Measurements from ENCODE around the gene FRMD5. TPM values are rescaled to one million over a fixed set of nuclear protein-coding genes. Genes with fewer than 3 reads are reported as not detected.

FRMD5 gene
- total RNA-seq, 4 donors from 2014 or later, result 0.40 to 1.5 (median 1.1) TPM; not detected in 1

DNA sequence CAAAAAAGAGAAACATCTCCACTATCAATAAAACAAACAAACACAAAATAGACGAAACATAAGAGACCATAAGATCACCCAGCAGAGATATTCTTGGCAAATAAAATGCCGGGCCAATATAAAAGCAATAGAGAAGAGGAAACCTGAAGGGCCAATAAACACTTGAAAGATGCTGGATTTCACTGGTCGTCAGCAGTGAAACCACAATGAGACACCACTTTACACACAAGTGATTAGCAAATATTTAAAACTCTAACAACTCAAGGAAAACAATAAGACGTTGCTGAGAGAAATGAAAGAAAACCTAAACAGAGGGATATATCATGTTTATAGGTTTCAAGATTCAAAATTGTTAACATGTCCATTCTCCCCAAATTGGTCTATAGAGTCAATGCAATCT lies 219.7 kb downstream of the FRMD5 start:
- no peaks in the 10 kb centered on the region for H3K27me3 ChIP-seq
- no peak overlapping the region for H3K27ac ChIP-seq
- in situ Hi-C loops (cut with MboI; ENCODE audit: low pct_ligation_motif_present in 1 of 4, low pct_unique_long_range_greater_than_20kb in 1 of 4, low sequenced_read_pairs in 3 of 4) (no loop called here), intact Hi-C loops (cut with DNase I; ENCODE audit: low total_unique reads) (no loop called here)
- DNase-seq, result no peak
- H3K4me1 ChIP-seq, result no peaks in the 10 kb centered on the region
- H3K4me3 ChIP-seq, result no peak overlapping the region
- TF ChIP-seq, protein P1, sequence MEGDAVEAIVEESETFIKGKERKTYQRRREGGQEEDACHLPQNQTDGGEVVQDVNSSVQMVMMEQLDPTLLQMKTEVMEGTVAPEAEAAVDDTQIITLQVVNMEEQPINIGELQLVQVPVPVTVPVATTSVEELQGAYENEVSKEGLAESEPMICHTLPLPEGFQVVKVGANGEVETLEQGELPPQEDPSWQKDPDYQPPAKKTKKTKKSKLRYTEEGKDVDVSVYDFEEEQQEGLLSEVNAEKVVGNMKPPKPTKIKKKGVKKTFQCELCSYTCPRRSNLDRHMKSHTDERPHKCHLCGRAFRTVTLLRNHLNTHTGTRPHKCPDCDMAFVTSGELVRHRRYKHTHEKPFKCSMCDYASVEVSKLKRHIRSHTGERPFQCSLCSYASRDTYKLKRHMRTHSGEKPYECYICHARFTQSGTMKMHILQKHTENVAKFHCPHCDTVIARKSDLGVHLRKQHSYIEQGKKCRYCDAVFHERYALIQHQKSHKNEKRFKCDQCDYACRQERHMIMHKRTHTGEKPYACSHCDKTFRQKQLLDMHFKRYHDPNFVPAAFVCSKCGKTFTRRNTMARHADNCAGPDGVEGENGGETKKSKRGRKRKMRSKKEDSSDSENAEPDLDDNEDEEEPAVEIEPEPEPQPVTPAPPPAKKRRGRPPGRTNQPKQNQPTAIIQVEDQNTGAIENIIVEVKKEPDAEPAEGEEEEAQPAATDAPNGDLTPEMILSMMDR (IDR thresholded peaks at IDR 0.05), result no peak
- TF ChIP-seq POLR2A (IDR thresholded peaks at IDR 0.05) (no peak), EP300 (IDR thresholded peaks at IDR 0.05; ENCODE audit: low read depth) (no peak), POLR2AphosphoS5 (IDR thresholded peaks at IDR 0.05) (no peak)
- WGBS, 2 donors (ENCODE audit: low coverage in 1 of 2), result 20 to 22% methylated on average over 4 of the region's 4 CpGs
- no peaks in the 10 kb centered on the region for H3K36me3 ChIP-seq
- no peaks in the 10 kb centered on the region for H3K9me3 ChIP-seq

DNA sequence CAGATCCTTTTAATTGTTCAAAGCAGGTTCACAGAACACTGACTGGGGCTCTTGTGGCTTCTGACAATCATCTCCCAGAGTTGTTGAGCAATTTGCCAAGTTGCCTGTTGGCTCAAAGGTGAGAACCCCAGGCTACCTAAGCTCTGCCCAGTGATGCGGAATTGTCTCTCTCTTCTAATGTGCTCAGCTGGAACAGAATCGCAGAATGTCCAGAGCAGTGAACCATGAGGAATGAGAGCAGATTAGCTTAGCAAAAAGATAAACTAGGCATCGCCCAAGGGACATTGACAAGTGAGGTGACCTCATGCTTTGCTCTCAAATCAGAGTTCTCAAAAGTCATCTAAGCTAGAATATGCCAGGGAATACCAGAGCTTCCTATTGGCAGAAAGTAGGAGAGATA lies 220.2 kb downstream of the FRMD5 start:
- intact Hi-C loops (cut with DNase I; ENCODE audit: low total_unique reads) (no loop called here), in situ Hi-C loops (cut with MboI; ENCODE audit: low pct_ligation_motif_present in 1 of 4, low pct_unique_long_range_greater_than_20kb in 1 of 4, low sequenced_read_pairs in 3 of 4) (no loop called here)
- no peaks in the 10 kb centered on the region for H3K36me3 ChIP-seq
- no peak for DNase-seq
- H3K27me3 ChIP-seq, result no peaks in the 10 kb centered on the region
- WGBS, 2 donors (ENCODE audit: low coverage in 1 of 2), result 73 to 74% methylated on average over 2 to 3 of the region's 3 CpGs
- H3K9me3 ChIP-seq, result no peaks in the 10 kb centered on the region
- H3K4me1 ChIP-seq, result no peaks in the 10 kb centered on the region
- no peak for TF ChIP-seq POLR2AphosphoS5 (IDR thresholded peaks at IDR 0.05)
- TF ChIP-seq, protein P1 (IDR thresholded peaks at IDR 0.05), result no peak
- TF ChIP-seq EP300 (IDR thresholded peaks at IDR 0.05; ENCODE audit: low read depth), result no peak
- TF ChIP-seq POLR2A (IDR thresholded peaks at IDR 0.05), result no peak
- H3K4me3 ChIP-seq, result no peak overlapping the region
- H3K27ac ChIP-seq, result no peak overlapping the region

DNA sequence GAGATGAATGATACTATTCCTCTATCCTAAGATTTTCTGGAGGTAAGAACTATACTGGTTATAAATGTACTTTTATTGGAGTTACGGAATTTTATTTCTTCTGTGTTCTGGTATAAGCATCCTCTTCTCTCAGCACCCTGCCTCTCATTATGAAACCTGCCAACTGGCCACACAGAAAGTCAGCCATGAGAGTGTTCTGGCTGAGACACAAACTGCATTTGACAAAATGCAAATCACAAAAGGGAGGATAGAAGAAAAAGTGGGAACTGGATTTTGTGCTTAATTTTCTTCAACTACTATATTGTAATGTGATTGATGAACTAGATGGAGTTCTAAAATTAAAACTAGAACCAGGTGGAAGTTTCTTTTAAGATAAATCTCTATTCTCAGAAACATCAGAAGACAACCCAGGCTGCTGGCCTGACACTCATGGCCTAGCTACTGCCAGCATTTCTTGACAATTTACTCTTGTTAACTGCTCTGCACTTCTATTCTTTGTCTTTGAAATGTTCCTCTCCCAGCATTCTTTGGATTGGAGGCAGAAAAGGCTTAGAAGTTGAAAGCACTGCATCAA lies 225.2 kb downstream of the FRMD5 start:
- no peak overlapping the region for H3K27ac ChIP-seq
- TF ChIP-seq EP300 (IDR thresholded peaks at IDR 0.05; ENCODE audit: low read depth), result no peak
- TF ChIP-seq POLR2A (IDR thresholded peaks at IDR 0.05), result no peak
- no peaks in the 10 kb centered on the region for H3K9me3 ChIP-seq
- H3K4me1 ChIP-seq, result no peaks in the 10 kb centered on the region
- no peak overlapping the region for H3K4me3 ChIP-seq
- H3K27me3 ChIP-seq, result no peaks in the 10 kb centered on the region
- 97 to 100% methylated on average over 1 of the region's 1 CpG for WGBS, 2 donors (ENCODE audit: low coverage in 1 of 2)
- H3K36me3 ChIP-seq, result no peaks in the 10 kb centered on the region
- in situ Hi-C loops (cut with MboI; ENCODE audit: low pct_ligation_motif_present in 1 of 4, low pct_unique_long_range_greater_than_20kb in 1 of 4, low sequenced_read_pairs in 3 of 4) (no loop called here), intact Hi-C loops (cut with DNase I; ENCODE audit: low total_unique reads) (no loop called here)
- DNase-seq, result no peak

DNA sequence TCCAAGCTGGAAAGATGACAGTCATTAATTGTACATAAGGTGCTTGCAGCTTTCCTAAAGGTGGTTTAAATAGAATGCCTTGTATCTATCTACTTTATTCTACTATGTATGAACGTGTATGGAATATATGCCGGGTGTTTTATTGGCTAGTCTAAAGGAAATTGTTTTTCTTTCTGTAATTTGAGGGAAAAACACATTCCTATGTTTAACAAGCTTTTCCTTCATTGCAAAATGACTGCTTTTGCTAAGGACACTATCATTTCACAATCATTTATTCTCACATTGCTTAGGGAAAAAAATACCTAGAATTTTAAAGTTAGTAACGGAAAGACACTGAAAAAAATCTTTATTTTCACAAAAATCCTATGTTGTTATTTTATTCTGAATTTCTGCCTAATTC lies 226.5 kb downstream of the FRMD5 start:
- H3K4me3 ChIP-seq, result no peak overlapping the region
- intact Hi-C loops (cut with DNase I; ENCODE audit: low total_unique reads), result no loop called here

More for the DNA sequence above, 226.5 kb downstream of the FRMD5 start:
- TF ChIP-seq, protein P1 (IDR thresholded peaks at IDR 0.05), result no peak
- TF ChIP-seq EP300 (IDR thresholded peaks at IDR 0.05; ENCODE audit: low read depth) (no peak), POLR2A (IDR thresholded peaks at IDR 0.05) (no peak), POLR2AphosphoS5 (IDR thresholded peaks at IDR 0.05) (no peak)
- DNase-seq, result no peak
- H3K9me3 ChIP-seq, result no peaks in the 10 kb centered on the region
- H3K27me3 ChIP-seq, result no peaks in the 10 kb centered on the region
- no peak overlapping the region for H3K27ac ChIP-seq
- in situ Hi-C loops (cut with MboI; ENCODE audit: low pct_ligation_motif_present in 1 of 4, low pct_unique_long_range_greater_than_20kb in 1 of 4, low sequenced_read_pairs in 3 of 4), result no loop called here
- WGBS, 2 donors (ENCODE audit: low coverage in 1 of 2), result 60 to 66% methylated on average over 3 of the region's 3 CpGs
- H3K36me3 ChIP-seq, result no peaks in the 10 kb centered on the region
- H3K4me1 ChIP-seq, result no peaks in the 10 kb centered on the region
